Measurements from ENCODE around the gene FRMD3.

- TF ChIP-seq, protein P1, sequence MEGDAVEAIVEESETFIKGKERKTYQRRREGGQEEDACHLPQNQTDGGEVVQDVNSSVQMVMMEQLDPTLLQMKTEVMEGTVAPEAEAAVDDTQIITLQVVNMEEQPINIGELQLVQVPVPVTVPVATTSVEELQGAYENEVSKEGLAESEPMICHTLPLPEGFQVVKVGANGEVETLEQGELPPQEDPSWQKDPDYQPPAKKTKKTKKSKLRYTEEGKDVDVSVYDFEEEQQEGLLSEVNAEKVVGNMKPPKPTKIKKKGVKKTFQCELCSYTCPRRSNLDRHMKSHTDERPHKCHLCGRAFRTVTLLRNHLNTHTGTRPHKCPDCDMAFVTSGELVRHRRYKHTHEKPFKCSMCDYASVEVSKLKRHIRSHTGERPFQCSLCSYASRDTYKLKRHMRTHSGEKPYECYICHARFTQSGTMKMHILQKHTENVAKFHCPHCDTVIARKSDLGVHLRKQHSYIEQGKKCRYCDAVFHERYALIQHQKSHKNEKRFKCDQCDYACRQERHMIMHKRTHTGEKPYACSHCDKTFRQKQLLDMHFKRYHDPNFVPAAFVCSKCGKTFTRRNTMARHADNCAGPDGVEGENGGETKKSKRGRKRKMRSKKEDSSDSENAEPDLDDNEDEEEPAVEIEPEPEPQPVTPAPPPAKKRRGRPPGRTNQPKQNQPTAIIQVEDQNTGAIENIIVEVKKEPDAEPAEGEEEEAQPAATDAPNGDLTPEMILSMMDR (IDR thresholded peaks at IDR 0.05; ENCODE audit: low read depth, low read length) = no peak
- no peak for TF ChIP-seq MAX (IDR thresholded peaks at IDR 0.05; ENCODE audit: low read depth, low read length)
Observed at GRCh38 chr9:83563360-83563759, 25.2 kb upstream of the FRMD3 start.

Measured in NB4 (cell line).